Suprapubic skin (tissue), 3 donors: ENCODE data around the gene GNB1L.

Experiments used
- CTCF ChIP-seq, 2 donors: fragments of 200-600 bp in 1 of 2; fragments of 450-650 bp in 1 of 2; sonication (generic) in 1 of 2; IDR thresholded peaks; one replicate each; pipeline ENCODE4 v1.5.1; 2016 to 2019; ENCODE audit warnings: antibody characterized with exemption in 2 of 2, mild to moderate bottlenecking in 1 of 2, moderate library complexity in 1 of 2
- EP300 ChIP-seq: sonication (generic); formaldehyde crosslinking; IDR thresholded peaks from one replicate; pipeline ENCODE4 v1.6.1; 2017; ENCODE audit warnings: antibody characterized with exemption

GRCh38 chr22:19871845-19872778, 17.4 kb upstream of the GNB1L start:
- no peak for TF ChIP-seq CTCF (IDR thresholded peaks at IDR 0.05)
- no peak for TF ChIP-seq EP300
